WTC11 (cell line): ENCODE data around the gene PTPRT. TPM values are rescaled to one million over a fixed set of nuclear protein-coding genes. Genes with fewer than 3 reads are reported as not detected.

ENCODE experiments used
- ATAC-seq: fragments of 200-7000 bp; cut with Tn5 transposase; 2 replicates; pipeline ENCODE4 v1.10.0; 2021; ENCODE audit warnings: mild to moderate bottlenecking, moderate library complexity
- CTCF ChIA-PET: fragments of 300-600 bp; sonication (Branson Sonifier 250); formaldehyde crosslinking; loops from one replicate; lab custom pipeline; 2021; ENCODE audit warnings: antibody characterized with exemption; lab: Charles Lee
- POLR2A ChIA-PET: fragments of 350-600 bp; sonication (Branson Sonifier 250); formaldehyde crosslinking; loops from one replicate; lab custom pipeline; 2021; ENCODE audit warnings: antibody characterized with exemption; lab: Charles Lee
- DNase-seq: peaks from one replicate; pipeline ENCODE4 v3.0.0; 2021; ENCODE audit warnings: low spot score
- H3K27ac Mint-ChIP-seq: 2 replicates; pipeline ENCODE4 v1.8.0; 2021; ENCODE audit warnings: mixed read lengths
- H3K27me3 Mint-ChIP-seq: 2 replicates; pipeline ENCODE4 v1.8.0; 2021; ENCODE audit warnings: low read depth, mild to moderate bottlenecking, moderate library complexity, mixed read lengths
- H3K36me3 Mint-ChIP-seq: 2 replicates; pipeline ENCODE4 v1.8.0; 2021; ENCODE audit warnings: mixed read lengths
- H3K4me1 Mint-ChIP-seq: 2 replicates; pipeline ENCODE4 v1.8.0; 2022; ENCODE audit warnings: mixed read lengths
- H3K4me3 Mint-ChIP-seq: 2 replicates; pipeline ENCODE4 v1.8.0; 2021; ENCODE audit warnings: mild to moderate bottlenecking, moderate library complexity, mixed read lengths
- H3K9me3 Mint-ChIP-seq: 2 replicates; pipeline ENCODE4 v1.8.0; 2021; ENCODE audit warnings: mixed read lengths
- ATF2 ChIP-seq: sonication (generic); formaldehyde crosslinking; IDR thresholded peaks from 2 replicates; pipeline ENCODE4 v1.8.1; 2022; ENCODE audit warnings: low read depth, missing genetic modification reagents, borderline replicate concordance
- ATF6 ChIP-seq: sonication (generic); formaldehyde crosslinking; IDR thresholded peaks from 2 replicates; pipeline ENCODE4 v1.8.1; 2023; ENCODE audit warnings: mild to moderate bottlenecking, missing genetic modification reagents
- E2F5 ChIP-seq: sonication (generic); formaldehyde crosslinking; IDR thresholded peaks from 2 replicates; pipeline ENCODE4 v1.8.1; 2022; ENCODE audit warnings: mild to moderate bottlenecking, moderate library complexity, missing genetic modification reagents
- ELF4 ChIP-seq: sonication (generic); formaldehyde crosslinking; IDR thresholded peaks from 2 replicates; pipeline ENCODE4 v1.8.1; 2022; ENCODE audit warnings: low read depth, mild to moderate bottlenecking, moderate library complexity, missing genetic modification reagents
- GABPB1 ChIP-seq: sonication (generic); formaldehyde crosslinking; IDR thresholded peaks from 2 replicates; pipeline ENCODE4 v1.8.1; 2023; ENCODE audit warnings: mild to moderate bottlenecking, missing genetic modification reagents
- GTF2I ChIP-seq: fragments of 250-450 bp; sonication (Bioruptor Pico); conservative IDR thresholded peaks from 2 replicates; pipeline ENCODE4 v1.4.0; 2021; ENCODE audit warnings: mild to moderate bottlenecking
- JAZF1 ChIP-seq: fragments of 250-450 bp; sonication (Bioruptor Pico); IDR thresholded peaks from 2 replicates; pipeline ENCODE4 v1.9.0; 2021; ENCODE audit warnings: moderate library complexity, mild to moderate bottlenecking, inconsistent platforms
- NFE2L1 ChIP-seq: sonication (generic); formaldehyde crosslinking; IDR thresholded peaks from 2 replicates; pipeline ENCODE4 v1.8.1; 2023; ENCODE audit warnings: missing genetic modification reagents
- NR1H2 ChIP-seq: sonication (generic); formaldehyde crosslinking; IDR thresholded peaks from 2 replicates; pipeline ENCODE4 v1.9.0; 2021; ENCODE audit warnings: mild to moderate bottlenecking, moderate library complexity, missing genetic modification reagents
- PRRX2 ChIP-seq: fragments of 250-450 bp; sonication (Bioruptor Pico); IDR thresholded peaks from 2 replicates; pipeline ENCODE4 v1.8.0; 2021; ENCODE audit warnings: mild to moderate bottlenecking
- RORB ChIP-seq: fragments of 250-450 bp; sonication (Bioruptor Pico); IDR thresholded peaks from 2 replicates; pipeline ENCODE4 v1.9.0; 2021; ENCODE audit warnings: mild to moderate bottlenecking
- SOX15 ChIP-seq: fragments of 250-450 bp; sonication (Bioruptor Pico); IDR thresholded peaks from 2 replicates; pipeline ENCODE4 v1.9.0; 2021; ENCODE audit warnings: mild to moderate bottlenecking
- STAT6 ChIP-seq: sonication (generic); formaldehyde crosslinking; conservative IDR thresholded peaks from 2 replicates; pipeline ENCODE4 v1.8.1; 2023; ENCODE audit warnings: mild to moderate bottlenecking, low read depth, missing genetic modification reagents, moderate library complexity
- TCF7 ChIP-seq: sonication (generic); formaldehyde crosslinking; IDR thresholded peaks from 2 replicates; pipeline ENCODE4 v1.8.0; 2022; ENCODE audit warnings: mild to moderate bottlenecking, low read depth, missing genetic modification reagents, moderate library complexity
- ZBTB43 ChIP-seq: sonication (generic); formaldehyde crosslinking; IDR thresholded peaks from 2 replicates; pipeline ENCODE4 v1.8.1; 2023; ENCODE audit warnings: mild to moderate bottlenecking, missing genetic modification reagents
- ZNF232 ChIP-seq: sonication (generic); formaldehyde crosslinking; IDR thresholded peaks from 2 replicates; pipeline ENCODE4 v1.8.0; 2022; ENCODE audit warnings: mild to moderate bottlenecking, missing genetic modification reagents
- ZNF263 ChIP-seq: sonication (generic); formaldehyde crosslinking; IDR thresholded peaks from 2 replicates; pipeline ENCODE4 v1.8.1; 2022; ENCODE audit warnings: low read depth, mild to moderate bottlenecking, moderate library complexity, missing genetic modification reagents
- ZNF281 ChIP-seq: sonication (generic); formaldehyde crosslinking; IDR thresholded peaks from 2 replicates; pipeline ENCODE4 v1.8.0; 2023; ENCODE audit warnings: mild to moderate bottlenecking, missing genetic modification reagents
- ZNF416 ChIP-seq: fragments of 250-450 bp; sonication (Bioruptor Pico); IDR thresholded peaks from 2 replicates; pipeline ENCODE4 v1.9.0; 2021; ENCODE audit warnings: mild to moderate bottlenecking, inconsistent platforms
- ZNF532 ChIP-seq: fragments of 250-450 bp; sonication (Bioruptor Pico); IDR thresholded peaks from 2 replicates; pipeline ENCODE4 v1.9.0; 2021; ENCODE audit warnings: mild to moderate bottlenecking, borderline replicate concordance
- total RNA-seq: library from RNA; stranded (reverse); gene quantifications from 3 replicates; pipeline ENCODE4 v1.2.3, GENCODE V29; 2021

The PTPRT gene
- total RNA-seq, 1 experiment from 2014 or later, result 1.1 TPM

- CTCF ChIA-PET, result interaction anchor here (1.2 kb wide), 1 partner anchor 12 kb away, joined by 3 read pairs; no protein-coding TSS in a partner anchor
- ATAC-seq, result no peak
These were observed 231.2 kb downstream of the PTPRT start for GRCh38 chr20:42958367-42959069.

More at GRCh38 chr20:42958367-42959069, 231.2 kb downstream of the PTPRT start:
- Mint-ChIP-seq H3K4me3 (no peak overlapping the region), H3K4me1 (peaks cover 11% of the 10 kb centered on the region), H3K36me3 (peaks cover 11% of the 10 kb centered on the region), H3K9me3 (peaks cover 20% of the 10 kb centered on the region), H3K27me3 (peaks cover 5% of the 10 kb centered on the region; the same call in 1 of the 2 replicates), H3K27ac (no peak overlapping the region)
- DNase-seq, result no peak
- POLR2A ChIA-PET, result no interaction called here
- no peak for TF ChIP-seq GABPB1 (CRISPR knock-in tag)
- TF ChIP-seq JAZF1, result no peak
- TF ChIP-seq ZNF281 (CRISPR knock-in tag), result no peak
- no peak for TF ChIP-seq ZNF416 (CRISPR knock-in tag)
- TF ChIP-seq ATF6 (CRISPR knock-in tag), result no peak
- TF ChIP-seq ATF2 (CRISPR knock-in tag), result no peak
- no peak for TF ChIP-seq NR1H2 (CRISPR knock-in tag)
- TF ChIP-seq E2F5 (CRISPR knock-in tag), result no peak
- no peak for TF ChIP-seq TCF7
- no peak for TF ChIP-seq ELF4
- TF ChIP-seq ZBTB43 (CRISPR knock-in tag), result no peak
- no peak for TF ChIP-seq SOX15 (CRISPR knock-in tag)
- TF ChIP-seq NFE2L1 (CRISPR knock-in tag), result no peak
- TF ChIP-seq ZNF232 (CRISPR knock-in tag), result no peak
- no peak for TF ChIP-seq ZNF263 (CRISPR knock-in tag)
- TF ChIP-seq RORB (CRISPR knock-in tag), result no peak
- TF ChIP-seq PRRX2 (CRISPR knock-in tag), result no peak
- no peak for TF ChIP-seq ZNF532 (CRISPR knock-in tag)
- TF ChIP-seq STAT6 (CRISPR knock-in tag), result no peak
- TF ChIP-seq GTF2I, result no peak
